Karpas-422 (cell line): Measurements from ENCODE around the gene FARS2. TPM values are rescaled to one million over a fixed set of nuclear protein-coding genes. Genes with fewer than 3 reads are reported as not detected.

Source experiments
- DNase-seq: peaks from one replicate; pipeline ENCODE4 v3.0.0-alpha.2; 2015
- H2AFZ ChIP-seq: fragments of 200-600 bp; sonication (generic); 2 replicates; pipeline ENCODE4 v1.6.1; 2014; ENCODE audit warnings: antibody characterized with exemption, low read length, mixed read lengths
- H3K27ac ChIP-seq: fragments of 200-600 bp; sonication (generic); 2 replicates; pipeline ENCODE4 v1.5.1; 2014; ENCODE audit warnings: mild to moderate bottlenecking, low read length, moderate library complexity
- H3K27me3 ChIP-seq: fragments of 200-600 bp; sonication (generic); 2 replicates; pipeline ENCODE4 v1.6.1; 2014; ENCODE audit warnings: low read length, mixed read lengths
- H3K36me3 ChIP-seq: fragments of 200-600 bp; sonication (generic); 2 replicates; pipeline ENCODE4 v1.6.1; 2014; ENCODE audit warnings: low read length, mixed read lengths; ENCODE audit not compliant: insufficient read depth
- H3K4me1 ChIP-seq: fragments of 200-600 bp; sonication (generic); 2 replicates; pipeline ENCODE4 v1.6.1; 2014; ENCODE audit warnings: mild to moderate bottlenecking, low read length, mixed read lengths
- H3K4me2 ChIP-seq: fragments of 200-600 bp; sonication (generic); 2 replicates; pipeline ENCODE4 v1.6.1; 2014; ENCODE audit warnings: low read length, low read depth, mild to moderate bottlenecking; ENCODE audit not compliant: poor library complexity, severe bottlenecking
- H3K4me3 ChIP-seq: fragments of 200-600 bp; sonication (generic); 2 replicates; pipeline ENCODE4 v1.5.1; 2014; ENCODE audit warnings: mild to moderate bottlenecking, antibody characterized with exemption, low read length, mixed read lengths
- H3K79me2 ChIP-seq: fragments of 200-600 bp; sonication (generic); 2 replicates; pipeline ENCODE4 v1.6.1; 2014; ENCODE audit warnings: mild to moderate bottlenecking, low read length, mixed read lengths
- H3K9ac ChIP-seq: fragments of 200-600 bp; sonication (generic); 2 replicates; pipeline ENCODE4 v1.6.0; 2014; ENCODE audit warnings: low read length
- H3K9me2 ChIP-seq: fragments of 200-600 bp; sonication (generic), shearing (Covaris generic); replicated peaks from 2 replicates; pipeline ENCODE4 v1.6.0; 2014; ENCODE audit warnings: mild to moderate bottlenecking, low read length, moderate library complexity; ENCODE audit not compliant: insufficient read depth
- H3K9me3 ChIP-seq: fragments of 300-700, 200-600 bp; sonication (generic); 2 replicates; pipeline ENCODE4 v1.6.1; 2014; ENCODE audit warnings: low read length, mixed read lengths
- H4K20me1 ChIP-seq: fragments of 200-600 bp; sonication (generic); 2 replicates; pipeline ENCODE4 v1.6.1; 2014; ENCODE audit warnings: mild to moderate bottlenecking, antibody characterized with exemption, low read length, low read depth; ENCODE audit not compliant: insufficient read depth
- total RNA-seq: library from RNA; depleted of rRNA; stranded (reverse); fragments of >200 nt; shearing (Covaris generic); gene quantifications from 2 replicates; pipeline ENCODE4 v1.2.3, GENCODE V29; 2014; ENCODE audit warnings: low replicate concordance

The FARS2 gene
- total RNA-seq, 1 experiment from 2014 or later, result 9.0 TPM

- DNase-seq, result no peak
- H4K20me1 ChIP-seq, result 0 out of 2 replicates have a peak, but pooled peaks cover 7% of the 10 kb centered on the region
- H2AFZ ChIP-seq, result no peak overlapping the region
- H3K4me3 ChIP-seq, result no peak overlapping the region
- no peak overlapping the region for H3K9ac ChIP-seq
- H3K4me1 ChIP-seq, result no peaks in the 10 kb centered on the region
- no peaks in the 10 kb centered on the region for H3K27me3 ChIP-seq
- no peaks in the 10 kb centered on the region for H3K79me2 ChIP-seq
- no peak overlapping the region for H3K4me2 ChIP-seq
- H3K36me3 ChIP-seq, result no peaks in the 10 kb centered on the region
- no peaks in the 10 kb centered on the region for H3K9me3 ChIP-seq
- no peaks in the 10 kb centered on the region for H3K9me2 ChIP-seq
- no peak overlapping the region for H3K27ac ChIP-seq
Observed at GRCh38 chr6:5506149-5506548, 244.8 kb downstream of the FARS2 start.

DNA sequence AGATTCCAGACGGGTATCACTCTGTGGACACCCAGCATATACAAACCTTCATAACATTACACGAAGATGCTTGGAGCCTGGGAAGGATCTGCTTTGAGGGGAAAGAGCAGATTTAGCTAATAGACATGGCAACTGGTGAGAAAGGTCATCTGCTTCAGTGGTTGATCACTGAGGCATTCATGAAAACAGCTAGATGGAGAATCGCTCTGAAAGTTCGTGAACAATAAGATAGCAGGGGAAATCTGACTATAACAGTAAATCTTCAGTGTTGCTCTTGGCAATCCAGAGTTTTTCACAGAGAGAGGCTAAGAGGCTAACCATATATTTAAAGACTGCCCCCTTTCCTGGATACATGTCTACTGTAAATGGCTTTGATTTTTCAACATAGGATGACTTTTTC, 245.3 kb downstream of the FARS2 start:
- H3K4me1 ChIP-seq, result no peaks in the 10 kb centered on the region
- no peaks in the 10 kb centered on the region for H3K36me3 ChIP-seq
- no peak overlapping the region for H3K9ac ChIP-seq
- H3K4me2 ChIP-seq, result no peak overlapping the region
- no peaks in the 10 kb centered on the region for H3K79me2 ChIP-seq
- no peak overlapping the region for H3K4me3 ChIP-seq
- H3K9me2 ChIP-seq, result no peaks in the 10 kb centered on the region
- H3K27me3 ChIP-seq, result no peaks in the 10 kb centered on the region
- H3K9me3 ChIP-seq, result no peaks in the 10 kb centered on the region
- no peak overlapping the region for H2AFZ ChIP-seq
- H3K27ac ChIP-seq, result no peak overlapping the region
- 0 out of 2 replicates have a peak, but pooled peaks cover 7% of the 10 kb centered on the region for H4K20me1 ChIP-seq
- DNase-seq, result no peak

- Histone ChIP-seq H3K4me1 (no peaks in the 10 kb centered on the region), H3K27me3 (no peaks in the 10 kb centered on the region), H3K9me3 (no peaks in the 10 kb centered on the region), H3K36me3 (no peaks in the 10 kb centered on the region), H3K27ac (no peak overlapping the region), H3K79me2 (no peaks in the 10 kb centered on the region), H3K9ac (no peak overlapping the region), H3K4me3 (no peak overlapping the region), H2AFZ (no peak overlapping the region), H3K9me2 (no peaks in the 10 kb centered on the region), H4K20me1 (0 out of 2 replicates have a peak, but pooled peaks cover 7% of the 10 kb centered on the region), H3K4me2 (no peak overlapping the region)
- DNase-seq, result no peak
Observed at GRCh38 chr6:5507131-5507681, 245.9 kb downstream of the FARS2 start.

- H3K36me3 ChIP-seq, result no peaks in the 10 kb centered on the region
Observed at GRCh38 chr6:5509106-5509505, 247.8 kb downstream of the FARS2 start.

DNA sequence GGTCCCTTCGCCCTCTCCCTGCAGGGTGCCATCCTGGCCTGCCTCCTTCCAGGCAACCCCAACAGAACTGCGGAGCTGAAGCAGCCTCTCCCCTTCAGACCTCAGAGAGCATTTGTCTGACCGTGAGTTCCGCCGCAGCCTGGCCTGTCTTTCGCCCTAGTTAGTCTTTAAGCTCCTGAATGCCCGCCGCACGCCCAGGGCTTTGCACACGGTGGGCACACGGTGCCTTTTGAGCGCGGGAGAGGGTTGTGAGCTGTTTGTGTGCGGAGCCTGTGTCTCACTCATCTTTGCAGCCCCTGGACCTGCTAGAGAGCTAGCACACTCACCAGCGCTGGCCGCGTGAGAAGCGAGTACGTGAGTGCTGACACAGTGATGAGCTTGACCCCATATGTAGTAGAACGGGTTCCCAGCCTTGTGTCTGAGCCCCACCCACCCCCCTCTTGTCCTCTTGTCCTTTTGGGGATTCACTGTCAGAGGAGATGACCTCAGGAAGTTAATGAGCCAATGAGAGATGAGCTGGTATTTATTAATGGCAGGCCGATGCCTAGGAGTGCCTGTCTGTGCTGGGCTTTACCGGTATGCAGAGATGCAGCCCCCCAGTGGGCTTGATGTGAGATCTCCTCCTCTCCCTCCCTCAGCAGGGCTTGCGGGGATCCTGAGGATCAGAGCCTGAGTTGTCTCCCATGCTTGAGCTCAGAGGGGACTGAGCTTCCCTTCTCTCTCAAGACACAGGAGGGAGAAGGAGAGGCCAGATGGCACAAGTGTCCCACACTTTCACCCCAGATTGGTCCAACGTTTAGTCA, 249.2 kb downstream of the FARS2 start:
- Histone ChIP-seq H3K27ac (no peak overlapping the region), H3K9me2 (no peaks in the 10 kb centered on the region), H3K4me2 (no peak overlapping the region), H3K36me3 (no peaks in the 10 kb centered on the region), H3K9ac (no peak overlapping the region), H3K79me2 (no peaks in the 10 kb centered on the region), H3K27me3 (no peaks in the 10 kb centered on the region), H3K4me1 (no peaks in the 10 kb centered on the region), H4K20me1 (peaks cover 10% of the 10 kb centered on the region), H2AFZ (no peak overlapping the region), H3K4me3 (no peak overlapping the region), H3K9me3 (no peaks in the 10 kb centered on the region)
- DNase-seq, result no peak

More at GRCh38 chr6:5509106-5509505, 247.8 kb downstream of the FARS2 start:
- no peak overlapping the region for H3K4me3 ChIP-seq
- no peaks in the 10 kb centered on the region for H3K4me1 ChIP-seq
- no peak overlapping the region for H3K27ac ChIP-seq
- peaks cover 10% of the 10 kb centered on the region for H4K20me1 ChIP-seq
- H3K9me2 ChIP-seq, result no peaks in the 10 kb centered on the region
- DNase-seq, result no peak
- H3K27me3 ChIP-seq, result no peaks in the 10 kb centered on the region
- H3K79me2 ChIP-seq, result no peaks in the 10 kb centered on the region
- no peak overlapping the region for H2AFZ ChIP-seq
- no peak overlapping the region for H3K9ac ChIP-seq
- H3K4me2 ChIP-seq, result no peak overlapping the region
- no peaks in the 10 kb centered on the region for H3K9me3 ChIP-seq

DNA sequence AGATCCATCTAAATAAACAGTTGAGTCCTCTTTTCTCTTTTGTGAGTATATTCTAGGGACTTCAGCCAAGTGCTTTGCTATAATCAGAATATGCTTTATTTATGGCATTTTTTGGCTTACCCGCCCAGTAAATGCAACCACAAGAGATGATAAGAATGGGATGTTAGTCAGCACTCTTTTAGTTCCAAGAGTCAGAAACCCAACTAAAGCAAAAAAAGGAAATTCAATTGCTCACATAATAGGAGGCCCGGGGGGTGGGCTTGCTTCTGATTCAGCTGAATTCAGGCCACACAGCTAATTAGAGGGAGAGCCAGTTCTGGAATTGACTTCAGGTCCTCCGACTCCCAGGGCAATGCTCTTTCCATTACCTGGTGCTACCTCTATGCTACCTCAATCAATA, 250.6 kb downstream of the FARS2 start:
- DNase-seq, result no peak
- Histone ChIP-seq H3K4me2 (no peak overlapping the region), H3K36me3 (no peaks in the 10 kb centered on the region), H3K9ac (no peak overlapping the region), H3K4me1 (no peaks in the 10 kb centered on the region), H3K27ac (no peak overlapping the region), H2AFZ (no peak overlapping the region), H3K9me3 (no peaks in the 10 kb centered on the region), H3K9me2 (no peaks in the 10 kb centered on the region), H3K27me3 (no peaks in the 10 kb centered on the region), H3K4me3 (no peak overlapping the region), H3K79me2 (no peaks in the 10 kb centered on the region), H4K20me1 (peaks cover 14% of the 10 kb centered on the region)

DNA sequence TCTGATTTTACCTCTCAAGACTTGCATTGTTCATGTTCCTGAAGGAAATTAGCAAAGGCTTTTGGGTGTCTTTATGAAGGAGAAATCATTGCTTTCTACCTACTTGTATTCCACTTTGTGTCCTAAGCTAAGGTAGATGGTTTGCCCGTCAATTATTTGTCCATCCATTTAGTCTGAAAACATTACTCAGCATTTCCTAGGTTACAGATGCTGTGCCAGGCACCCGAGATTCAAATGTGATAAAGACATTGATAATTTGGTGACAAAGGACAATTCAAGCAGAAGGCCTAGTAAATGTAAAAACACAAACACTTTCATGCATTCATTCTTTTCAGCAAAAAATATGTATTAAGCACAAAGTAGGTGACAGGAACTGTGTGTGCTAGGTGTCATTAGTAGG, 251.1 kb downstream of the FARS2 start:
- Histone ChIP-seq H3K36me3 (no peaks in the 10 kb centered on the region), H3K27ac (no peak overlapping the region), H3K4me1 (no peaks in the 10 kb centered on the region), H3K27me3 (no peaks in the 10 kb centered on the region), H3K4me3 (no peak overlapping the region), H3K9ac (no peak overlapping the region), H2AFZ (no peak overlapping the region), H3K79me2 (no peaks in the 10 kb centered on the region), H3K9me3 (no peaks in the 10 kb centered on the region), H3K4me2 (no peak overlapping the region), H3K9me2 (no peaks in the 10 kb centered on the region), H4K20me1 (peaks cover 15% of the 10 kb centered on the region)
- no peak for DNase-seq

- no peaks in the 10 kb centered on the region for H3K79me2 ChIP-seq
- DNase-seq, result no peak
- H3K9me2 ChIP-seq, result no peaks in the 10 kb centered on the region
- no peak overlapping the region for H3K9ac ChIP-seq
- no peak overlapping the region for H3K4me2 ChIP-seq
- H4K20me1 ChIP-seq, result peaks cover 15% of the 10 kb centered on the region
- H3K4me3 ChIP-seq, result no peak overlapping the region
- no peaks in the 10 kb centered on the region for H3K4me1 ChIP-seq
- H2AFZ ChIP-seq, result no peak overlapping the region
- H3K27me3 ChIP-seq, result no peaks in the 10 kb centered on the region
- H3K36me3 ChIP-seq, result no peaks in the 10 kb centered on the region
- H3K9me3 ChIP-seq, result no peaks in the 10 kb centered on the region
- no peak overlapping the region for H3K27ac ChIP-seq
Observed at GRCh38 chr6:5513408-5513807, 252.1 kb downstream of the FARS2 start.
